Right ventricle myocardium inferior (tissue), 1 donor: ENCODE measurements around the gene SAE1. TPM values are rescaled to one million over a fixed set of nuclear protein-coding genes. Genes with fewer than 3 reads are reported as not detected.
A peak's percentile ranks its signal among the peaks of the same experiment; 100 is the strongest.
"Not testable (repeated sequence)": the region's sequence is repeated elsewhere in the genome, so short reads cannot be mapped to it uniquely, and the experiment has no call there.

ENCODE experiments used
- ATAC-seq: fragments of 200-7000 bp; cut with Tn5 transposase; one replicate; pipeline ENCODE4 v1.9.1; 2020; ENCODE audit warnings: mild to moderate bottlenecking, moderate library complexity
- DNase-seq: peaks from one replicate; pipeline ENCODE4 v3.0.0; 2021; ENCODE audit errors: missing footprints
- intact Hi-C: fragments of 100-400 bp; cut with DNase I; formaldehyde crosslinking; loops from one replicate; pipeline ENCODE4 v1.11.0; 2022
- long read RNA-seq: library from polyadenylated mRNA; unstranded; transcript quantifications from one replicate; pipeline ENCODE4 v2.0.0, GENCODE V29; 2021
- total RNA-seq: library from RNA; stranded (reverse); fragmentation: NEBNext Ultra II Directional; extraction: Animal tissue kit (Norgen Biotek cat#: 25700); gene quantifications from one replicate; pipeline ENCODE4 v1.2.1, GENCODE V29; 2021
- donor health status: DM: no; HTN: yes; CAD: no; lungs with severe emphysema.

Gene SAE1
- 45.1 TPM for total RNA-seq
- long read RNA-seq, transcript SAE1-201 (9 exons, 2,049 nt) = major isoform, 28 of 39 reads
- long read RNA-seq, partial matches to known transcripts = 8 of 39 reads
- long read RNA-seq, other reads (novel, unspliced or antisense) = 2 of 39 reads

GRCh38 chr19:47130589-47131227 lies at the start of gene SAE1:
TSS of gene SAE1 (plus strand) at chr19:47130835. CDS start at chr19:47130931, 96 bp downstream.
- peak; percentile 97 for DNase-seq
- intact Hi-C loops = no loop called here
- ATAC-seq = peak; percentile 94

DNA sequence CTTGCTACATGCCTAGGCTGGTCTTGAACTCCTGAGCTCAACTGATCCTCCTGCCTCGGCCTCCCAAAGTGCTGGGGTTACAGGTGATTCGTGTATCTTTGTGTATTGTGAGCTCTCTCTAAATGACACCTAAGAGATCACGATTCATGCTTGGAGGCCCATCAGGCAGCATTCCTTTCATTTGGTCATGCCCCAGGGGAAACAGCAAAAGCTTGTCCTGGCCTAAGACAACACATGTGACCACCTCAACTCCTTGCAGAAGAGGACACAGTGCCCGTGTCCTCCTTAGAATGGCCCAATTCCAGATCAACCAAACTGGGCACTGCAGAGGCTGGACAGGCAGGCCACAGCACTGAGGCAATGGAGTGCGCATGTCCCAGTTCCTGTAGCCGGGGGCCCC lies 49.5 kb upstream of the SAE1 start:
- no peak for ATAC-seq
- intact Hi-C loops = no loop called here
- no peak for DNase-seq

DNA sequence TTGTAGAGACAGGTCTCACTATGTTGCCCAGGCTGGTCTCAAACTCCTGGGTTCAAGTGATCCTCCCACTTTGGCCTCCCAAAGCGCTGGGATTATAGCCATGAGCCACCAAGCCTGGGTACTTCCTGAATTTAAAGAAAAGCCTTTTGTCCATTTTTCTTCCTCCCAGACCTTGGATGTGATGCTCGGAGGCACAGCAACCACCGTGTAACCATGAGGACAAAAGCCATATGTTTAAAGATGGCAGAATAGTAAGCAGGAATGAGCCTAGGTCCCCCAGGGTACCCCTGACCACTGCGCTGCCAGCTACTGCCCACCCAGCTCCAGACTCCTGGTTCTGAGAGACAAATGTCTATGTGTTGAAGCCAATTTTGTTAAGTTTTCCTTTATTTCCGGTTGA lies 48.1 kb upstream of the SAE1 start:
- ATAC-seq = no peak
- intact Hi-C loops = no loop called here

DNA sequence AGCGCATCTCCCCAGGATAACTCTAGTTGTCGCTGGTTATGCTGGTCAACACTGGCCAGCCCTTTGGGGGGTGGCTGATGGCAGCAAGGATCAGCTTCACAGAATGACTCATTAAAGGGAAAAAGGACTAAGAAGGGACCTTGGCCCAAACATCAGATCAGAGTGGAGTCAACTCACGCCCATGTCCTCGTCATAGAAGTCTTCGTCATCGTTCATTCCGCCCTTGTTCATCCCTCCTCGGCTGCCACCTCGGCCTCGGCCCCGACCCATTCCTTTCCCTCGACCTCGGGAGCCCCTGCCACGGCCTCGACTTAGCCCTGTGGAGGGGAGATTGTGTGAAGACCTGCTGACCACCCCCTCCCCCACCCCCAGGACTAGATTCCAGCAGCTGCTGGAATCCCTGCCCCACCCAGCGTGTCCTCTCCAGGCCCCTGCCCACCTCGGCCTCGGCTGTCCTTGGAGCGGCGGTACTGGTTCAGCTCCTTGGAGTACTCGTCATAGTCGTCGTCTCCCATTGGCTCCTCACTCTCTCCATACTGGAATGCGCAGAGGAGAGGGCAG lies 45.7 kb upstream of the SAE1 start:
- ATAC-seq (no peak), DNase-seq (no peak)
- intact Hi-C loops = no loop called here

More for the DNA sequence above, 48.1 kb upstream of the SAE1 start:
- no peak for DNase-seq

DNA sequence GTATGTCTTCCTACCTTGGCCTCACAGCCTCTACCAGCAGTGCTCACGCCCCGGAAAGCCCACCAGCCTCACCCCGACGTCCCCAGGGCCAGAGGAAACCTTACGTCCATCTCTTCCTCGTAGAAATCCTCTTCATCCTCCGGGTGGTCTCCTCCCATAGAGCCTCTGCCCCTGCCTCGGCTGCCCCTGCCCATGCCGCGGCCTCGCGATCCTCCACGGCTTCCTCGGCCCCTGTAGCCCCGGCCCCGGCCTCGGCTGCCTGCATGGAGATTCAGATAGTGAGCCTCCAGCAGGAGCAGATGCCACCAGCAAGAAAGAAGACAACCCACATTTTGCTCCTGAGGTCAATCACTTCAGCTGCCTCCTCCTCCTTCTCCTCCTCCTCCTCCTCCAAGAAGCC lies 44.4 kb upstream of the SAE1 start:
- DNase-seq = no peak
- no peak for ATAC-seq
- intact Hi-C loops = no loop called here

GRCh38 chr19:47089767-47090350 lies 40.8 kb upstream of the SAE1 start:
- intact Hi-C loops = no loop called here
- ATAC-seq (no peak), DNase-seq (no peak)

DNA sequence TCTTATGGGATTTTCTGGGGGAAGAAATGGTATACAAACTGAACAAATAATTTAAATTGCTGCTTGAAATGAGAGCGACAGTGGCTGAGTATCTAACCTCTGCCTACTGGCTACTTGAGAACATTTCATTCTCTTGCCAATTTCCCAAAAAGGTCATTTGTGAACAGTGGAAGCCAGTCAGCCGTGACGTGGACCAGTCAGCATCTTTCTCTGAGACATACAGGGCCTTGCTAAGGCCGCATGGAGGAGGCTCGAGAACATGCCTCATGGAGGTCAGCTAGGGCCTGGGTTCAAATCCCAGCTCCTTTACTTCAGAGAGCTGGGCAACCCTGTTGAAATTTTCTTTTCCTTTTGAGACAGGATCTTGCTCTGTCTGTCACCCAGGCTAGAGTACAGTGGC lies 37.4 kb upstream of the SAE1 start:
- DNase-seq = no peak
- intact Hi-C loops = no loop called here
- no peak for ATAC-seq

GRCh38 chr19:47093841-47094240 lies 36.8 kb upstream of the SAE1 start:
- intact Hi-C loops = no loop called here
- DNase-seq (no peak), ATAC-seq (no peak)

DNA sequence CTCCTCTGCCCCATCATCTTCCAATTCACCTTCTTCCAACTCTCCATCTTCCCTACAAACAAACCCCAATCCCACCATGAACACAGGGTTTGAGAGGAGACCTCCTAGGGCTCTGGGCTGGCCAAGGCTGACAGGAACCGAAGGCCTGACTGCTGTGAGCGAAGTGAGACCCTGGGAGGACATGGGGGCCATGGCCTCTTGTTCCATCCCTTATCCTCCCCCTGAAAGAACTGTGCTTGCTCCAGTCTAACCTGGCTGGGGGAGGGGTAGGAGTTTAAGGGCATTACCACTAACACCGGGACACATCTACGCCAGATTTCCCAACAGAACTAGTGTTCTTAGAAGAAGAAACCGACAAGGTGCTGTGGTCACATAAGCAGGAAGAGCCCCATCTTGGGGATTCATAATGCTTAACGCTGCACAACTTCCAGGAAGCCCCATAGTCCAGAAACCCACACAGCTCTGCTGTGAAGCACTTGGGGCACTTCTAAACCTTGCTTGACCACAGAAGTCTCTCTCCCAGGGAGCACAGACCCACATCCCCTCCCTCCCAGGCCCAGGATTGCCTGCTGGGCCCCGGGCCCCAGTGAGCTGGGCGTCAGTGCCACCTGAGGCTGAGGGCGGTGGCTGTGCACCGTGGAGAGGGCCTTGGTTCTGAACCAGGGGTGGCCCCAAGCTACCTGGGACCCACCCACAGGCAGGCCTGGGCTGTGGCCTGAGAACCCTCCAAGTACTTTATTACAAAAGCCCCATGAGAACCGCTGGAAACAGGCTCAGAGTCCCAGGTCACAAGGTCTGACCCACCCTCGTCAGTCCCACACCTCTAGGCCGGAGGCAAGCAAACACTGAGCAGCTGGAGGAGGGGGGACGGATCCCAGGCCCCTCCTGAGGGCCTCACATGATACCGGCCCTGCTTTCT lies 35.8 kb upstream of the SAE1 start:
- DNase-seq = no peak
- intact Hi-C loops = no loop called here
- ATAC-seq = no peak

DNA sequence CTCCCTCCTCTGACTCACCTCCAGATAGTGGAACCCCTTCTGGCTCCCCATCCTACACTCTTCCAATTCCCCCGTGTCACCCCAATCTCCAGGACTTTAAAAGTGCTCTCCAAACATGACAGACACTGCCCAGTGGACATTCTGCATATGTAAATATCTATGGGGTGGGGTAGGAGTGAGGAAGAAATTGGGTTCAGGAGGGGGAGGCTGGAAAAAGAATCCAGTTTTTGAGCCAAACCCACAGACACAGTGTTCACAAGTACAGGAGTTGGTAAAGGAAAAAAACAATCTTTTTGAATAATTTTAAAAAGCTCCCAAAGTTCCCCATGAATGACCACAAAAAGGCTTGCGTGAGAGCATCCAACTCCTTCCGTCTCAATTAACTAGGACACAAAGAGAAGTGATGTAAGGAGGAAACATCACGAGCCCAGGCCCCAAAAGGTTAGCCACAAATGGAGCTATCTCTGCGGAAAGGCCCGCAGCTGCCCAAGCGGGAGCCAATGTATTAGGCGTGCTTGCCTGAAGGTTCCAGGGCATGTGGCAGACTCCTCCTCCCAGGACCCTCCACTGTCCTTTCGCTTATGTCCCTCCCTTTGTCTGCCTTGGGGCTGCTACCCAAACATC lies 35.0 kb upstream of the SAE1 start:
- intact Hi-C loops = no loop called here
- DNase-seq (no peak), ATAC-seq (no peak)

DNA sequence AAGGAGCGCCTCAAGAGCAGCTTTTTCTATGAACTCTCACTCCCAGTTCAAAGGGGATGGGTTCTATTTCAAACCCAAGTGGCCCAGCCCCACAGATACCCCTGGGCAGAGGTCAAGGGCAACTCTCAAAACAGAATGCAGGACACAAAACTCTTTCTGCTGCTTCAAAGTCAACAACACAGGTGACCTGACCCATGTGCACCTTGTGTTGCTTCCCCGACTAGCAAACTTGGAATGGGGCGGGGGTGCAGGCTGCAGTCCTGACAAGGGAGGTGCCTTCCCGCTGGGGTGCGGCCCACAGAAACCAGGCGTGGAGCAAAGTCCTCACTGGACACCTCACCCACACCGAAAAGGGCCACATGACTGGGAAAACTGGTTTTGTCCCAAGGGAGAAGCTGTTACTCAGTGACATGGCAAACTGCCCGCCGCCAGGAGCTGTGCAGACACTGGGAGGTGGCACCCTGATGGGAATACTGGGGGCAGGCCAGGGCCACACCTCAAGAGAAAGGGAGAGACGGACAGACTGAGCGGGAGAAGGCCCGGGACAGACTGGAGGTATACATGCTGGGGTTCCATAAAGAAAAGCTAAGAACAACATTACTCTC lies 34.4 kb upstream of the SAE1 start:
- intact Hi-C loops = no loop called here

GRCh38 chr19:47096721-47097120 lies 33.9 kb upstream of the SAE1 start:
- intact Hi-C loops = no loop called here
- DNase-seq (no peak), ATAC-seq (peak; percentile 47)

More for the DNA sequence above, 34.4 kb upstream of the SAE1 start:
- peak; percentile 75 for ATAC-seq
- peak; percentile 84 for DNase-seq

DNA sequence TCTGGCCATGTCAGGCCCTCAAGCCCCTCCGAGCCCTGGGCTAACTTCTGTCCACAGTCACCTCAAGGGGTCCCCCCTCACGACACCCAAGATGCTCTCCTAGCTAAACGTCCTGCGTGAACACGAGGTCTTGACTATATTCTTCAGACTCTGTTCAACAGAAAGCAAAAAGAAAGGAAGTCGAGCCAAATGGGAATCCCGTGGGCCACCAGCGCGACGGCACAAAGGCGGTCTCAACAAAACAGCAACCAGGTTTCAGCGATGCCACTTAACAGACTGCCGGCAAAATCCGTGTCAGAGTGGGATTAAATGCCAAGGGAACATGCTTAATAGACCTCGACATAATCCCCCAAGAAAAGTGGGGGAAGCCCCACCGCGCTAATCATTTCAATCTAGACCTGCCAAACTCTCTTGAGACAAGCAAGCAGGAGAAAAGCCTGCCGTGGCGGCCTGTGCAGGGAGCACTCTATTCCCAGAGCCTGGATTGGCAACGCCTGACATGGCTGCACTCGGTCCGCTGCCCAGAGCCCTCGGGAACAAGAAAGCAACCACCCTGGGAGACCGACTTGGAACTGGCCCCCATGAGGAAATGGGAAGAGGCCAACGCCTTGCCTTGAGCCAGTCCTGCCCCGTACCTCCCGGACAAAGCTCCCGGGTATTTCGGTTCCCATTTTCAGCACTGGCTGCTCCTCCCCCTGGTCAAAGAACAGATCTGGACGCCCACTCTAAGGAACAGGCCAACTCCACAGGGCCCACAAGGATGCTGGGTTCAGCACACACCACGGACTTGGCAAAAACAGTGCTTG lies 33.0 kb upstream of the SAE1 start:
- DNase-seq = no peak
- ATAC-seq = peak; percentile 65
- intact Hi-C loops = no loop called here

DNA sequence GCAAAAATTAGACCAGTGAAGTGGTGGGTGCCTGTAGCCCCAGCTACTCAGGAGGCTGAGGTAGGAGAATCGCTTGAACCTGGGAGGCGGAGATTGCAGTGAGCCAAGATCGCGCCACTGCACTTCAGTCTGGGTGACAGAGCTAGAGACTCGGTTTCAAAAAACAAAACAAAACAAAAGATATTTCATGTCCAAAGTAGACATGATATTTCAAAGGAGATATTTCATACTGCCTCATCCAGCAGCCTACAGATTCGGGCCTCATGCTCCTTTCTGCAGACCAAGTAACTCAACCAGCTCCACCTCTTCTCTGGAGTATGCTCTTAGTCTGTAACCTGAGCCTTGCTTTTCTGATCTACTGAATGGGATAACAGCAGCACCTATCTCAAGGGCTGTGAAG lies 32.0 kb upstream of the SAE1 start:
- ATAC-seq (no peak), DNase-seq (no peak)
- intact Hi-C loops = no loop called here

DNA sequence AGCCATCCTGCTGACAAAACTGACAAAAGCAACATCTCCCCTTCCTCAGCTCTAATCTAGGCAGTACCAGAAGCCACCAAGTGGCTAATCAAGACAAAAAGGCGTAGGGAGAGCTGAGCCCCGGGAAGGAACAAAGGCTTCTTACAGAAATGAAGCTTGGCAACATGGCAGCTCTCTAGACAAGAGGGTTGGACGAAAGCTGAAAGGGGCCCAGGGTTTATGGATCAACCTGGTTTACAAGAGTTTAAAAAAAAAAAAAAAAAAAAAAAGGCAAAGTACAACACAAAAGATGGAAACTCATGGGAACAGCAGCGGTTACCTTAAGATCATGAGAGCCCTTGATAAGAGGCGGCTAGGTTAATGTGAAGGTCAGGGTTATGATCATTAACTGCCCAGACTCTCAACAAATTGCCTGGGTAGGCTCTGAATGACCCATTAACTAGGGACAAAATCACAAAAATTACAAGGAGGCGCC lies 31.0 kb upstream of the SAE1 start:
- intact Hi-C loops = no loop called here
- DNase-seq (no peak), ATAC-seq (no peak)

DNA sequence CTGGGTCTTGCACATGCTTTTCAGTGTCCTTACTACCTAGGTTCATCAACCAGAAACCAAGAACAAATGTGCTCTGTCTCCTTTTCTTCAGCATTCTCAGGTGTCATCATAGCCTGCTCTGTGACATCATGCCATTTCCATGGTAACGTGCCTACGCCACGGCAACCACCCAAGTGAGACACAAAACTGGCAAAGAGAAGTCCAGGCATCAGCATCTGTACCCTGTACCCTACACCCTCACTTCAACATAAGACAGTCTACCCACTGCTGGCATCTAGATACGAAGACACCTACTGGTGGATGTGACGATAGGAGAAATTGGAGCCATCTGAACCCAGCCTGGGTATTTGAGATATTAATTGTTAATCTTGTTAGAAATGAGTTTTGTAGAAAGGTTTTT lies 30.3 kb upstream of the SAE1 start:
- DNase-seq (no peak), ATAC-seq (no peak)
- intact Hi-C loops = no loop called here

DNA sequence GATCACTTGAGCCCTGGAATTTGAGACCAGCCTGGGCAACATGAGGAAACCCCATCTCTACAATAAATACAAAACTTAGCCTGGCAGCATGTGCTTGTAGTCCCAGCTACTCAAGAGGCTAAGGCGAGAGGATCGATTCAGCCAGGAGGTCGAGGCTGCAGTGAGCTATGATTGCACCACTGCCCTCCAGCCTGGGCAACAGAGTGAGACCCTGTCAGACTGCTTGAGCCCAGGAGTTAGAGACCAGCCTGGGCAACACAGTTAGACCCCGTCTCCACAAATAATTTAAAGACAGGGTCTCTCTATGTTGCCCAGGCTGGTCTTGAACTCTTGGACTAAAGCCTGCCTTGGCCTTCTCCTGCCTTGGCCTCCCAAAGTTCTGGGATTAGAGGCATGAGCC lies 29.5 kb upstream of the SAE1 start:
- ATAC-seq, intact Hi-C loops, DNase-seq: not testable (repeated sequence)
